HG03565 (cell line): ENCODE data around the gene PLCB1.
"Not testable (repeated sequence)": the region's sequence is repeated elsewhere in the genome, so short reads cannot be mapped to it uniquely, and the experiment has no call there.

ENCODE experiments used
- ATAC-seq: cut with Tn5 transposase; IDR thresholded peaks from one replicate; pipeline ENCODE4 v1.9.1; 2021; ENCODE audit warnings: mild to moderate bottlenecking, moderate library complexity; ENCODE audit not compliant: unreplicated experiment

The PLCB1 gene

DNA sequence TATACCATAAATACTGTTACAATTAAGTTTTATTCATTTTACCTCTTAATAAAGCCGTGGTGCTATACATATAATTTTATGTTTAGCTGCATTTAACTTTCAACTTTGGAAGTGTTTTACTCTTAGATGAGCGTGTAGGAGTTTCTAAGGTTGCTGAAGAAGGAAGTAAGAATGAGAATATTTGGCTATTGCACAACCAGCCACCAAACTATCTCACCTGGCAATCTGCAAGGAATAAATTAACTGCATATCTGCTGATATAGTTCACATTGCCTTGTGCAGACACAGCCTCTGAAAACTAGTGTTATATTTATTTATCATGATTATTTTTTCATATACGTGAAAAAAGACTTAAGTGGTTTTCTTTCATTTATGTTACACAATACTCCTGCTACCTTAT is 230.4 kb downstream of the PLCB1 start:
- no peak for ATAC-seq

DNA sequence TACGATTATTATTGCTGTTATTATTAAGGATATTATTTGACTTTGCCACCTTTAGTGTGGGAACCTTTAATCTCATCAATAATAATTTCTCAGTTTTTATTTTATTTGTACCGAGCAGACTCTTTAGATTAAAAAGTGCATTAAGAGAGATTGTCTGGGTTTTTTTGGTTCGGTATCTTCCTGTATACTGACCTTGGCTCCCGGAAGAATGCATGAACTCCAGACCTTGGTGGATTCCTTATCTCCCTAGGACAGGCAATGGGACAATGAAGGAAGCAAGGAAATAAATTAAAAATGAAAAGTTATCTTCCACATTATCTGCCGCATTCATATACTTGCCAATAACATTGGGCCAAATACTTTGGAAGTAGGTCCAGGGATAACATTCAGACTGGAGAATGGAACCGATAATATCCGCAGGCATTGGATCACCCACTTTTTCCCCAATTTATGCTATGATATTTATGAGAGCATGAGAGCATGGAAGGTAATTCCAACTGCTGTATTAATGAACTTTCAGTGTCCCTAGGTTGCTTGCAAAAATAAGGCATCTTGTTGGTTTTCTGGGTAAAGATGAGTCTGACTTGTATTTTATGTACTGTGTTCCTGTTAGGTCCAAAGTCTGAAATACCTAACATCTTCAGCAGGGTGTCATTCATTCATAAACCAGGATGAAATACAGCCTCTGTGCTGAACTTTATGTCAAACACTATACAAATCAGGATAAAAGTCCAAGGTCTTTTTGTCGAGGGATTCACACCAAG is 232.1 kb downstream of the PLCB1 start:
- no peak for ATAC-seq

DNA sequence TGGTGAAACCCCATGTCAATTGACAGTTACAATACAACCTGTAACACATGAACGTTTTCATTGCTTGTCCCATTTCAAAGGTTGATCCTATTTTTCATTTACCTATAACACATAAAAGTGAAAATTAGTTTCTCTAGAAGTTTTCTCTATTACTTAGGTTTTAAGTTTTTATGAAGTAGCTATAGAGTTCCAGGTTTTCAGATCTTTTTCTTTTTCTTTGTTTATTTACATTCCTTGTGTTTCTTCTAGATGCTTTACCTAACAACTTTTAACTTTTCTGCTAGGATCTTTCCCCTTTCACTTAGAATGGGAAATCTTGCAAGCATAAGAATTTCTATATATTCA is 232.6 kb downstream of the PLCB1 start:
- ATAC-seq = no peak

DNA sequence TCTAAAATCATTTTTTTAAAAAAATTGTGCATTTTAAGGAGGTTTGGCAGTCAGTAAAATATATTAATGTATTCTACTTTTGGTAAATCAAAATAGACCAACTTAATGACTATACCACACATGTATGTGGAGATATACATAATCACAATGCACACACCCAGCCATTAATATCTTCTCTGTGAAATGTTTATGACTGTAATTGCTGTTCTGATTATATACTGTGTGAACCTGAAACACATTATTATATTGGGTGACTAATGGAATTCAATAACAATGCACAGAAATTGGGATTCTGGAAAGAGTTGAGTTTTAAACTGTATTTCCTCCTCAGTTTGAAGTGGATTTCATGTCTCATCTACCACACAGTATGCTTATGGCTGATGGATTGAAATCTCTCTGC is 233.6 kb downstream of the PLCB1 start:
- ATAC-seq = no peak

DNA sequence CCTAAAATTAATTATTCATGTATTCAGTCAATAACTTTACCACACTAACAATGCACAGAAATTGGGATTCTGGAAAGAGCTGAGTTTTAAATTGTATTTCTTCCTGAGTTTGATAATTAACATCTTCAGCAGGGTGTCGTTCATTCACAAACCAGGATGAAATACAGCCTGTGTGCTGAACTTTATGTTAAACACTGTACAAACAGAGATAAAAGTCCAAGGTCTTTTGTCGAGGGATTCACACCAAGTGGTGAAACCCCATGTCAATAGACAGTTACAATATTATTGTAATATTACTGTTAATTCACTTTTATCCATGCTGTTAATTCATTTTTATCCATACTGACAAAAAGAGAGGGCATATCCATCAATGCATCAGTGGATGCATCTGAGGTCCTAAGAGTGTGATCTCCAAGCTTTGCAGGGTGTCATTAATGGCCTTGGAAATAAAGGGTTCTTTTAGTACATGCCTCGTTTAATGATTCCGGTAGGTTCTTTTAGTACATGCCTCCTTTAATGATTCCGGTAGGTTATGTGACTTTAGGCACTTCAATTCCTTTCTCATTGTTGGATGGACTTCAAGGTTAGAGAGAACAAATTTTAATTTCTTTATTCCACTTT is 234.3 kb downstream of the PLCB1 start:
- ATAC-seq = no peak

DNA sequence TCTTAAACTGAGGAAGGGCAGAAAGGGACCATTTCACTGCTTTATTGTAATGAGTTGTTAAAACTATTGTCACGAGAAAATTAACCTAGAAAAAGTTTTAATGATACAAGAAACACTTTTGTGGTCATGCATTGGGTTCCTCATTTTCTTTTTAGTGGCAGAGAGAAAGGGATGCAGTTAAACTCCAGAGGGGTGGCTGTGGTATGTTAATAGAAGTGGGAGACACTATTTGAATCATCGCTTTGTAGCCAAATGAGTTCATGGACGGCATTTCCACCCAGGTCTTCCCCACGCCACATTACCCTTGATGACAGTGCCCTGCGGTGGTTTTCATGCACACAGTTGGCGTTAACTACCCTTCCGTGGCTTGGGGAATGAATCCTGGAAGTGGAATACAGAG is 235.6 kb downstream of the PLCB1 start:
- no peak for ATAC-seq

DNA sequence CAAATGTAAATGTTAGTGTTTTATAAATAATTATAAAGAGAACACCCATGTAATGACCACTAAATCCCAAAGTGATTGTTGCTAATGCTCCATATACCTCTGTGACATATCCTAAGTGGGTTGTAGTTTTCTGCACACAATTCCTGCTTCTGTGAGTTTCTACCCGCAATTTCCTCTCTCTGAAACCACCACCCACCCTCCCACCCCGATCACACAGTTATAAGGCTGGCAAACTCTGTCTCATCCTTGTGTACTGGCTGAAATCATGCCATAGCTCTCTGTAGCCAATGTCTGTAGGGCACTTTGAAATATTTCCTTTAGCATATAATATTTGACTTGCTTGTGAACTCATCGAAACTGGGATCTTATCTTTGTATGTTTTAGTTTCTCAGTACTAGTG is 236.6 kb downstream of the PLCB1 start:
- ATAC-seq = no peak

DNA sequence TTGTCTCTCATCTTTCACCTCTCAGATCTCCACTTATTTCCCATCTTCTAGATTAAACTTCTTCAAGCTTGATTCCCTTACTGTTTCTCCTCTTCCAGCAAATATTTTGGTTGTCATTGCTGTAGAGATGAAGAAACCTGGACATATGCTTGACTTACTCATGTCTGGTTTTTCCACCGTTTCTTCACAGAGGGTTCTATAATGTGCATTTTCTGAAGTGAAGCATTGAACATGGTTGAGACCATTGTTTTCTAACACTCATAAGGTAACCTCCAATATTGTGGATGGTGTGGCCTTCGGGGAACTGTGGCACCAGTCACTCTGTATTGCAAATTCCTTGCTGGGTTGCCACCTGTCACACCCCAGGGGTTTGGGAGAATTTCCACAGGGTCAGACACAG is 237.2 kb downstream of the PLCB1 start:
- no peak for ATAC-seq

DNA sequence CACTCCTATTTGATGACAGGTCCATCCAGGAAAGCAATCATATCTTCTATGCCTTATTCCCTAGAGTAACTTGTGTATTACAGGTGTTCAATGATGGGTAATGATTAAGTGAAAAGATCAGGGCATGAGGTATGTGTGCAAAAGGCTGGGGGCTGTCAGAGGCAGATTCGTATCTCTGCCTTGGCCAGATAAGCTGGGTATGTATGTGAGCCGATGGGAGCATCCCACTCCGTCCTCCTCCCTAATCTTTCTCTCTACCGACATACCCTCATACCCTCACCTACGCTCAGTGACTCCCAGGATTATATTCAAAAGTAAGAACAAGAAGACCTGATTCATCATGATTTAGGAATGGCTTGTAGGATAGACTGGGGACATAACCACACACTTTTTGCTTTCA is 238.7 kb downstream of the PLCB1 start:
- no peak for ATAC-seq

DNA sequence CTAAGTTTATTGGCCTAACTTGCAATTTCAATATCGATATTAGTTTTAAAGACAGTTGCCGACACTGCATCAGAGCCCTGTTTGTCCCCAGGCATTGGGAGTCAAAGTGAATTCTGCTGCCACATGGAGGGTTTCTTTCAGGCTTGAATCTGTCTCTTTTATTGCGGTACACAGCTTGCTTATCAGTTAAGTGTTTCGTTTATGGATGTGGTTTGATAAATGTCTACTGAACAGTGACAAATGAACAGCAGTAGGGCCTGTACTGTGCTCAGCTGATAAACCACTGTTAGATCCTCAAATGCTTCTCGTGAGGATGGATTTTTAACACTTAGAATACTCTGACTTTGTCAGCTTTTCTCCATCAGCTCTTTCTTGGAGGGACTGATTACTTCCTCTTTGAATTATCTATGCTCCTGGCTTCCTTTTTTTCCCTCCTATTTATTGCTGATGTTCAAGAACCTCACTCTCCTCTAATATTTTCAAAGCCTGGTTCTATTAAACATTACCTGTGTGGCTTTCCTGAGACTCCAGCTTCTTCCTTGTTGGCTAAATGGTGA is 240.8 kb downstream of the PLCB1 start:
- ATAC-seq = no peak

DNA sequence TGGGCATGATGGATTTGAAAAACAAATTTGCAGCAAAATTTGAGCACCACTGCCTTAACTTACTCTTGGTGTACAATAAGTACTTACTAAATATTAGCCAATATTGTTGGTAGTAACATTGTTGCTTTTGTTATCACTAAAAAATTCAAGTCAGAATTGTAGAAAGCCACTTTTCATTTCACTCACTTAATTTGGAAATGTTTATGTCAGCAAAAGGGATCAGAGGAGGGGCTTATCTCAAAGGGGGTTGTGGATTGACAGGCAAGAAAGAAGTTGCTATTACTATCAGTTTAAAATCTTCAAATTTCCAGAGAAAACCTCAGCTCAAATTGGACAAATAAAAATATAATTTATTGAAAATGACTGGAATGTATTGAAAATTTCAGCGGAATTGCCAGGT is 241.5 kb downstream of the PLCB1 start:
- ATAC-seq = no peak

DNA sequence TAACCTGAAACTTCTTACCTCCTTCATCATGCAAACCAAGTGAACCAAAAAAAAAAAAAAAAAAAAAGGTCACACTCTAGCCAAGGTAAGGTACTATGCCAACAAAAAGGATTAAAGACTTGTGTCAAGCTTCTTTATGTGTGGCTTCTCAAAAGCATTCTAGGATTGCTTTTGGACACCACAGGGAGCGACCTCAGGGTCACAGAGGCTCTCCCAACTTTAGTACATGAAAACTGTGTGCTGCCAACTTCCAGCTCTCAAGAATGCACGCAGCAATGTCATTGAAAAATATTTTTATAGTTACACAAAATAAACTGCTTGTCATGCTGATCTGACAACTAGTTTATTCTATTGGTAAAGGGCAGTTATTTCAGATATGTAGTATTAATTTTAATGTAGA is 243.8 kb downstream of the PLCB1 start:
- no peak for ATAC-seq

DNA sequence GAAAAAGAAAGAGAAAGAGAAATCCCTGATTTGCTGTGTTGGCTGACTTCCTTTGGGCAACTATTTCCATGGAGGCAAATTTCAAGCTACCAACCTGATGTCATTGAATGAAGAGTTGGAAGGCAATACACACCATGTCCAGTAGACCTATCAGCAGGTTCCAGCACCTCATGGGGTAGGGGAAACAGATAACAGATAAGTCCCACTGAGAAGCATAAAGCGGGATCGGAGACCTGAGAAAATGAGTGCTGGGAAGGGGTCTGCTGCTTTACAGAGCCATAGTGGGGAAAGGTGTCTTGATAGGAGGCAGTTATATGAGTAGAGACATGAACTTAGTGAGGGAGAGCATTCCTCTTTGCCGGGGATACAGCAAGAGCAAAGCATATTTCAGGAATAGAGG is 244.9 kb downstream of the PLCB1 start:
- ATAC-seq = no peak

DNA sequence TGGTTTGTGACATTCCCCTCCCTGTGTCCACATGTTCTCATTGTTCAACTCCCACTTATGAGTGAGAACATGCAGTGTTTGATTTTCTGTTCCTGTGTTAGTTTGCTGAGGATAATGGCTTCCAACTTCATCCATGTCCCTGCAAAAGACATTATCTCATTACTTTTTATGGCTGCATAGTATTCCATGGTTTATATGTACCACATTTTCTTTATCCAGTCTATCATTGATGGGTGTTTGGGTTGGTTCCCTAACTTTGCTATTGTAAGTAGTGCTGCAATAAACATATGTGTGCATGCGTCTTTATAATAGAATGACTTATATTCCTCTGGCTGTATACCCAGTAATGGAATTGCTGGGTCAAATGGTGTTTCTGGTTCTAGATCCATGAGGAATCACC is 247.1 kb downstream of the PLCB1 start:
- not testable (repeated sequence) for ATAC-seq

DNA sequence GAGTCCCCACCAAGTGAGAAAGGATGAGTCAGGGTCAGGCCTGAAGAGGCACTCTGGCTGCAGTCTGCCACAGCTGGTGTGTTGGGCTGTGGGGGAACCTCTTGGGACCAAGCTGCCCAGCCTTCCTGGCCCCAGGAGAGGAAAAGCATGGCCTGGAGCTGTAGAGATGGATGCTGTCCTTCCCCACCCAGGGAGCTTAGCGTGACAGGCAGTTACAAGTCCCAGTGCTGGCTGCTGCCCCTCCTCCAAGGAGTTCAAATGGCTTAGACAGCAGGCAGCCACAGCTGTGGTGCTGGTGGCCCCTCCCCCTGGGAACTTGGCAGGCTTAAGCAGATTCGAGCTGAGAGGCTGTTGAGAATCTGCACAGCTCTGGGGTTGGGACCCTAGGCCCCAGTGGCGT is 253.2 kb downstream of the PLCB1 start:
- ATAC-seq = no peak

DNA sequence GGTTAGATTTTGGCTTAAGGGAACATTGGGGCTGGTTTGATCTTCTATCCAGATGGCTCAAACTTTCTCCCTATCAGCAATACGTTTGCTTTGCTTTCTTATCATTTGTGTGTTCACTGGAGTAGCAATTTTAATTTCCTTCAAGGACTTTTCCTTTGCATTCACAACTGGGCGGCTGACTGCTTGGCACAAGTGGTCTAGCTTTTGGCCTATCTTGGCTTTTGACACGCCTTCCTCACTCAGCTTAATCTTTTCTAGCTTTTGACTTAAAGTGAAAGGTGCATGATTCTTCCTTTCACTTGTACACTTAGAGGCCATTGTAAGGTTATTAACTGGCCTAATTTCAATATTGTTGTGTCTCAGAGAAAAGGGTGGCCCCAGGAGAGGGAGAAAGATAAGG is 254.9 kb downstream of the PLCB1 start:
- no peak for ATAC-seq

DNA sequence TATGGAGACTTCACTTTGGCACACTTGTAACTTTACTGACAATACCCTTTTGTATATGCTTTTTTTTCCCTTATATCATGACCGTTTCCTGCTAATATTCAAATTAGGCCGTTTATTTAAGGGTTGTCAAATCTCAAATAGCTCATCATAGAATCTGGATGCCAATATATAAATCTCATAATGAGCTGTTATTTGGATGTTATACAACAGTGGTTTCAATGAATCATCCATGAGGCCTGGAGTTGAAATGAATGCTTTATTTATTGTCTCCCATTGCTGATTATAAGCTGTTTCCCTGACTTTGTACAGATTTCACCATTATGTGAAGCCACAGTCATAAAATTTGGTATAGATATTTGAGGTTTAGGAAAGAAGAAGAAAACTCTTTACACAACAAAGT is 256.1 kb downstream of the PLCB1 start:
- ATAC-seq = no peak

DNA sequence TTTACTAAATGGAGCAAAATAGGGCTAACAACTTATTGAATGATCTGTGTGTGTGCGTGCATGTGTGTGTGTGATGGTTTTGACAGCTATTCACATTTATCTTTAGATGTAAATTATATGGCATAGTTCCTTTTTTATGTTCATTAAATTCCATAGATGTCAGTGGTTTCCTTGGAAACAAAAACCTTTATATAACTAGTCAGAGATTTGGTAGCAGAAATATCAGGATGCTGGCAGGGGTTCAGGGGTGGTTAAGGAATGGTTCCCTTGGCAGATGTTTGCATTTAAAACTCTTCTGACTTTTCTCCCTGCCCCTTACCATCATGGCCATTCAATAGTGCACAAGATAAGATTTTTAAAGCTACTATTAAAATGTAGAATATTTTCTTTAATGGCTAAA is 256.6 kb downstream of the PLCB1 start:
- ATAC-seq = no peak

DNA sequence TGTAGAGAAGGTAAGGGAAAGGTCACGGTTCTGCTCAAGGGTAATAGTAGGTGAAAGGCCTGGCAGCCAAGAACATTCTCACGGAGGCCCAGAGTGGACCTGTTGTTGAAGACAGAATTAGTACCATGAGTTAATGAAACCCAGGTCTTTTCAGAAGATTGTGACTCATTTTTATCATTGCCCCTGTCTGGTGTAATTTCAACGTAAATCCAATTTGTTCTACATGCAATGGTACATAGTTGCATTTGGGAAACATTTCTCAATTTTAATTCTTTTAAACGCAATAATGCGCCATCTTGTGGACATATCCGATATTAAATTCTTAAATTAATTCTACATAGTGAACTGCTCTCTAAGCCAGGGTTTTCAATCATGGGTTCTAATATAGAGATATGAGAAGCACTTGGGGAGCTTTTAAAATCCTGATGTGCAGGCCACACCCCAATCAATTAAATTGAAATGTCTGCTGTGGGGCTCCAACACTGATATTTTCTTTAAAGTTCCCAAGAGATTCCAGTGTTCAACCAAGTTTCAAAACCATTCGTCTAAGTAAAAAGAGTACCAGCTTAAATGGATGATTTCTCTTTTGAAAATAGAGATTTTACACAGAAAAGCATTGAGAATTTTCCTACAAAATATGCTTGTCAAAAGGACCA is 257.4 kb downstream of the PLCB1 start:
- ATAC-seq = no peak

DNA sequence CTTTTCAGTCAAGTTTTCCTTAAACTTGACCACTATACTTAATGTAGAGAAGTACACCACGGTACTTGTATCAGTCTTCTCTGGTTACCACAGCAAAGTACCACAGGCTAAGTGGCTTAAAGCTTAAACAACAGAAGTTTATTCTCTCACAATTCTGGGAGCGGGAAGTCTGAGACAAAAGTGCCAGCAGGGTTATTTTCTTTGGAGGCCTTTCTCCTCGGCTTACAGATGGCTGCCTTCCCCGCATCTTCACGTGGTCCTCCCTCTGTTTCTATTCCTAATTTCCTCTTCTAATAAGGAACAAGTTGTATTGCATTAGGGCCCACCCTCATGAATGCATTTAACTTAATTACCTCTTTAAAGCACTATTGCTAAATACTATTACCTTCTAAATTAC is 258.0 kb downstream of the PLCB1 start:
- no peak for ATAC-seq

DNA sequence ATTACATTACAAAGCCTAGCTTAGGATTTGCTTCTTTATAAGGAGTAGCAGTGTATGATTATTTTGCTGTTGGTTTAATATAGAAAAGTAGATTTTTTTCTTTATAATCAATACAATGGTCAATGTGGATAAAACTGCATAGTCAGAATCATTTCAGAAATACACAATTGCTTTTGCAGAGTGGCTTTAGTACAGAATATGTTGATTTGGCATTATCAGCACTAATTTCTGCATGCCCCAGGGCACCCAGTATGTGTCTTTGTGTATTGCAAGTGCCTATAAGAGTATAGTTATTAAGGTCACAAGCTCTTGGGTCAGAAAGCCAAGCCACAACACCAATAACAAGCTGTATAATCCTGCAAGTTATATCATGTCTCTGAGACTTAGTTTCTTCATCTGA is 258.4 kb downstream of the PLCB1 start:
- ATAC-seq = no peak

DNA sequence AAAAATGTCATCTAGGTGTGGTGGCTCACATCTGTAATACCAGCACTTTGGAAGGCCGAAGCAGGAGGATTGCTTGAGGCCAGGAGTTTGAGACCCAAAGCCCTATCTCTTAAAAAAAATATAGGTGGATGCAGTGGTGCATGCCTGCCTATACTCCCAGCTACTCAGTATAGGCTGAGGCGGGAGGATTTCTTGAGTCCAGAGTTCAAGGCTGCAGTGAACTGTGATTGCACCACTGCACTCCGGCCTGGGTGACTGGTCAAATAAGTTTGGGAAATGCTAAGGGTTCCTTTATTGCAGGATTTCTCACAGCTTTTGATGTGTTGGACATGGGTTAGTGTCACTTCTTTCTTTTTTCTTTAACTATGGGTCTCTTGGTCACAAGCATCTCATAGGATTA is 261.3 kb downstream of the PLCB1 start:
- no peak for ATAC-seq
